Liver (tissue), 9 donors: ENCODE results near the gene MTRR. TPM values are rescaled to one million over a fixed set of nuclear protein-coding genes. Genes with fewer than 3 reads are reported as not detected.

Source experiments
- DNase-seq: peaks from one replicate; pipeline ENCODE4 v3.0.0-alpha.2; 2017; ENCODE audit warnings: low spot score
- H3K27ac ChIP-seq, 2 donors: one replicate each; pipeline ENCODE4 v1.7.0; 2013; ENCODE audit warnings: inconsistent platforms in 2 of 2, low read length in 2 of 2, control low read depth in 1 of 2, low read depth in 1 of 2, mild to moderate bottlenecking in 1 of 2
- H3K27me3 ChIP-seq, 4 donors: one replicate each; pipeline versions ENCODE4 v1.6.1 to v1.7.0; 2013; ENCODE audit warnings: low read length in 3 of 4, inconsistent platforms in 1 of 4, mild to moderate bottlenecking in 1 of 4, moderate library complexity in 1 of 4; ENCODE audit not compliant: control insufficient read depth in 4 of 4, insufficient read depth in 4 of 4
- H3K36me3 ChIP-seq, 4 donors: one replicate each; pipeline versions ENCODE4 v1.6.1 to v1.7.0; 2013; ENCODE audit warnings: low read length in 3 of 4, mild to moderate bottlenecking in 3 of 4, low read depth in 1 of 4, moderate library complexity in 1 of 4; ENCODE audit not compliant: control insufficient read depth in 4 of 4, insufficient read depth in 3 of 4
- H3K4me1 ChIP-seq, 4 donors: one replicate each; pipeline versions ENCODE4 v1.6.1 to v1.7.0; 2013; ENCODE audit warnings: low read length in 3 of 4, mild to moderate bottlenecking in 3 of 4, moderate library complexity in 1 of 4; ENCODE audit not compliant: control insufficient read depth in 4 of 4, insufficient read depth in 4 of 4
- H3K4me3 ChIP-seq, 3 donors: one replicate each; pipeline versions ENCODE4 v1.6.1 to v1.7.0; 2013; ENCODE audit warnings: low read length in 3 of 3, control low read depth in 1 of 3, low read depth in 1 of 3, mild to moderate bottlenecking in 1 of 3
- H3K9ac ChIP-seq, 2 donors: one replicate each; pipeline ENCODE4 v1.7.0; 2013; ENCODE audit warnings: low read length in 2 of 2, mild to moderate bottlenecking in 2 of 2, moderate library complexity in 2 of 2, control low read depth in 1 of 2, low read depth in 1 of 2
- H3K9me3 ChIP-seq, 4 donors: one replicate each; pipeline versions ENCODE4 v1.6.1 to v1.7.0; 2013; ENCODE audit warnings: low read length in 3 of 4; ENCODE audit not compliant: control insufficient read depth in 4 of 4
- ATF3 ChIP-seq: IDR thresholded peaks from 2 replicates; pipeline ENCODE4 v1.6.1; 2016; ENCODE audit warnings: antibody characterized with exemption
- CTCF ChIP-seq: fragments of 150-350 bp; IDR thresholded peaks from 2 replicates; pipeline ENCODE4 v1.5.1; 2017; ENCODE audit warnings: improper control_type of control experiment, low read depth, low read length; ENCODE audit not compliant: missing input control
- EGR1 ChIP-seq, 2 donors: IDR thresholded peaks; 2 replicates each; pipeline ENCODE4 v1.6.1; 2016 to 2018; ENCODE audit warnings: antibody characterized with exemption in 2 of 2, low read depth in 2 of 2
- FOXA1 ChIP-seq: IDR thresholded peaks from 2 replicates; pipeline ENCODE4 v1.6.1; 2016; ENCODE audit warnings: antibody characterized with exemption
- FOXA2 ChIP-seq: IDR thresholded peaks from 2 replicates; pipeline ENCODE4 v1.6.1; 2016; ENCODE audit warnings: antibody characterized with exemption
- GABPA ChIP-seq, 2 donors: IDR thresholded peaks in 1 of 2; conservative IDR thresholded peaks in 1 of 2; 2 replicates each; pipeline ENCODE4 v1.6.1; 2016; ENCODE audit warnings: antibody characterized with exemption in 2 of 2, mild to moderate bottlenecking in 1 of 2, moderate library complexity in 1 of 2
- HNF4A ChIP-seq, 2 donors: conservative IDR thresholded peaks; 2 replicates each; pipeline ENCODE4 v1.6.1; 2016; ENCODE audit warnings: antibody characterized with exemption in 2 of 2, mild to moderate bottlenecking in 2 of 2
- HNF4G ChIP-seq: IDR thresholded peaks from 2 replicates; pipeline ENCODE4 v1.6.1; 2016; ENCODE audit warnings: antibody characterized with exemption
- JUND ChIP-seq, 2 donors: IDR thresholded peaks; 2 replicates each; pipeline ENCODE4 v1.6.1; 2016; ENCODE audit warnings: antibody characterized with exemption in 2 of 2
- MAX ChIP-seq: IDR thresholded peaks from 2 replicates; pipeline ENCODE4 v1.6.1; 2016; ENCODE audit warnings: antibody characterized with exemption
- NR2F2 ChIP-seq: IDR thresholded peaks from 2 replicates; pipeline ENCODE4 v1.6.1; 2016; ENCODE audit warnings: antibody characterized with exemption
- RAD21 ChIP-seq, 2 donors: IDR thresholded peaks; 2 replicates each; pipeline ENCODE4 v1.6.1; 2016; ENCODE audit warnings: antibody characterized with exemption in 2 of 2, mild to moderate bottlenecking in 2 of 2
- REST ChIP-seq: IDR thresholded peaks from 2 replicates; pipeline ENCODE4 v1.6.1; 2016; ENCODE audit warnings: antibody characterized with exemption, mild to moderate bottlenecking
- RXRA ChIP-seq, 2 donors: IDR thresholded peaks; 2 replicates each; pipeline ENCODE4 v1.6.1; 2017 to 2018; ENCODE audit warnings: antibody characterized with exemption in 2 of 2, mild to moderate bottlenecking in 1 of 2
- SP1 ChIP-seq: IDR thresholded peaks from 2 replicates; pipeline ENCODE4 v1.6.1; 2018; ENCODE audit warnings: antibody characterized with exemption, mild to moderate bottlenecking
- TAF1 ChIP-seq: conservative IDR thresholded peaks from 2 replicates; pipeline ENCODE4 v1.6.1; 2016; ENCODE audit warnings: antibody characterized with exemption, mild to moderate bottlenecking
- YY1 ChIP-seq: IDR thresholded peaks from 2 replicates; pipeline ENCODE4 v1.6.1; 2016; ENCODE audit warnings: antibody characterized with exemption, mild to moderate bottlenecking
- ZBTB33 ChIP-seq: IDR thresholded peaks from 2 replicates; pipeline ENCODE4 v1.6.1; 2016; ENCODE audit warnings: antibody characterized with exemption
- WGBS: extraction: QIAGEN DNeasy Blood & Tissue Kit; methylation state at CpG from one replicate; pipeline ENCODE4 v1.1.7; 2013; 5-methylcytosine and 5-hydroxymethylcytosine counted together
- polyA plus RNA-seq, 2 donors: library from polyadenylated mRNA; stranded (reverse) in 1 of 2; unstranded in 1 of 2; fragments of 200-250 nt in 1 of 2; fragments of >200 nt in 1 of 2; fragmentation: Nextera tagmentation in 1 of 2; extraction: Ambion mirVana in 1 of 2; gene quantifications; one replicate each; pipeline versions ENCODE4 v1.2.1 to v1.2.3, GENCODE V29; 2013 to 2015
- total RNA-seq, 2 donors: library from RNA; depleted of rRNA; stranded (reverse); fragments of >200 nt; gene quantifications; one replicate each; pipeline ENCODE4 v1.2.3, GENCODE V29; 2014
- donor health status: healthy.
- donor health status: healthy.
- donor health status: healthy.
- donor health status: healthy.
- donor health status: healthy.

Gene MTRR
- total and polyA plus RNA-seq, 4 donors, result 16.2 to 49.7 (median 18.0) TPM

GRCh38 chr5:7884491-7885267 is 15.7 kb downstream of the MTRR start:
- Histone ChIP-seq H3K9me3 (peaks cover 0 to under 1% (median 0%) of the 10 kb centered on the region in 4 donors), H3K27me3 (no peaks in the 10 kb centered on the region), H3K9ac (no peak overlapping the region), H3K36me3 (peaks cover 15 to 64% (median 46%) of the 10 kb centered on the region in 4 donors), H3K4me3 (no peak overlapping the region), H3K27ac (no peak overlapping the region), H3K4me1 (peaks cover 0 to 4% (median 3%) of the 10 kb centered on the region in 4 donors)
- 84% methylated on average over 5 of the region's 5 CpGs for WGBS
- DNase-seq, result no peak
- TF ChIP-seq NR2F2 (no peak), ATF3 (no peak), CTCF (no peak), TAF1 (no peak), HNF4G (no peak), YY1 (no peak), RAD21 (IDR thresholded peaks at IDR 0.05) (no peak), ZBTB33 (no peak), MAX (no peak), RXRA (IDR thresholded peaks at IDR 0.05) (no peak), FOXA1 (no peak), JUND (IDR thresholded peaks at IDR 0.05) (no peak), SP1 (no peak), FOXA2 (no peak), GABPA (IDR thresholded peaks at IDR 0.05 in 1 of 2, conservative IDR thresholded peaks at IDR 0.05 in 1 of 2) (no peak), EGR1 (IDR thresholded peaks at IDR 0.05; ENCODE audit: low read depth in 2 of 2) (no peak), HNF4A (conservative IDR thresholded peaks at IDR 0.05) (no peak), REST (no peak)
